ENCODE results near the gene ATP5IF1. TPM values are rescaled to one million over a fixed set of nuclear protein-coding genes. Genes with fewer than 3 reads are reported as not detected.

ATP5IF1 gene
- total RNA-seq, 4 donors from 2014 or later: 100 to 145 (median 118) TPM

DNA sequence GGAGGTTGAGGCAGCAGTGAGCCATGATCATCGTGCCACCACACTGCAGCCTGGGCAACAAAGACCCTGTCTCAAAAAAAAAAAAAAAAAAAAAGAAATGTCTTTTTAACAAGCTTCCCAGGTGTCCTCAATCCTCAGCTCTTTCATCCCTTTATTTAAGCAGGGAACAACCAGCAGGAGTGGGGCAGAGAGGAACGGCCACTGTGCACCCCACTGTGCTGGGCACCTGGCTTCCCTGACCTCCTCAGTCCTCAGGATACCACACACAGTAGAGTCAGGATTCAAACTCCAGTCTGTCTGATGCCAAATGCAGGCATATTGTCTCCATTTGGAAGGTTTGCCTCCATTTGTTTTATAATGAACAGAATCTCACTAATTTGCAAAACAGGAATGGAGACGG, 39.6 kb upstream of the ATP5IF1 start:
- TF ChIP-seq, protein P1, sequence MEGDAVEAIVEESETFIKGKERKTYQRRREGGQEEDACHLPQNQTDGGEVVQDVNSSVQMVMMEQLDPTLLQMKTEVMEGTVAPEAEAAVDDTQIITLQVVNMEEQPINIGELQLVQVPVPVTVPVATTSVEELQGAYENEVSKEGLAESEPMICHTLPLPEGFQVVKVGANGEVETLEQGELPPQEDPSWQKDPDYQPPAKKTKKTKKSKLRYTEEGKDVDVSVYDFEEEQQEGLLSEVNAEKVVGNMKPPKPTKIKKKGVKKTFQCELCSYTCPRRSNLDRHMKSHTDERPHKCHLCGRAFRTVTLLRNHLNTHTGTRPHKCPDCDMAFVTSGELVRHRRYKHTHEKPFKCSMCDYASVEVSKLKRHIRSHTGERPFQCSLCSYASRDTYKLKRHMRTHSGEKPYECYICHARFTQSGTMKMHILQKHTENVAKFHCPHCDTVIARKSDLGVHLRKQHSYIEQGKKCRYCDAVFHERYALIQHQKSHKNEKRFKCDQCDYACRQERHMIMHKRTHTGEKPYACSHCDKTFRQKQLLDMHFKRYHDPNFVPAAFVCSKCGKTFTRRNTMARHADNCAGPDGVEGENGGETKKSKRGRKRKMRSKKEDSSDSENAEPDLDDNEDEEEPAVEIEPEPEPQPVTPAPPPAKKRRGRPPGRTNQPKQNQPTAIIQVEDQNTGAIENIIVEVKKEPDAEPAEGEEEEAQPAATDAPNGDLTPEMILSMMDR (IDR thresholded peaks at IDR 0.05; ENCODE audit: low read depth): no peak

DNA sequence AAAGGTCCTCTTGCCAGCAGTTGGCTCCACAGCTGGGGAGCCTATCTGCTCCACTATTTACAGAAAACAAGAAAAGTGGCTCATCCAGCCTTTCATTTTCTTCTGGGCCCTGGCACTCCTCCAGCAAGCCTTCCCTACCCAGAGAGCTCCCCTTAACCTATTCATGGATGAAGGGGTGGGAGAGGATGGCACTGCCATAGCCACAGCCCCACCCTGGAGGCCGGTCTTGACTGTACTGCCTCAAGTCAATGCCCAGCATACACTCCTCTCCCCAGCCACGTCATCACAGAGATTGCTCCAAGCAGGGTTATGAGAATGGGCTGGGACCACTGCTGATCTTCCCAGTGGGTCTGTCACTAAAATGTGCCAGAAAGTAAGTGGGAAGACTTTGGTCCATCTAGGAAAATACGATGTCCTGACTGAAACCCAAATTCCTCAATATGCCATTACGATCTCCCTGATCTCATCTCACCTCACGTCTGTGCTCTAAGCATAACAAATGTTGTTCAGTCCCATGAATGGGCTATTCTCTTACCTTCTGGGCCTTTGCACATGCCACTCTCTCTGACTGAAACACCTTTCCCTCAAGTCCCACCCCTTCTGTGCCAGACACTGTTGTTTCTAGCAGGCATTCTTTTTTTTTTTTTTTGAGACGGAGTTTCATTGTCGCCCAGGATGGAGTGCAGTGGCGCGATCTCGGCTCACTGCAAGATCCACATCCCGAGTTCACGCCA, 38.1 kb upstream of the ATP5IF1 start:
- TF ChIP-seq, protein P1 (IDR thresholded peaks at IDR 0.05; ENCODE audit: low read depth): no peak

GRCh38 chr1:28199328-28200233, 36.3 kb upstream of the ATP5IF1 start:
- TF ChIP-seq, protein P1 (IDR thresholded peaks at IDR 0.05; ENCODE audit: low read depth): no peak

DNA sequence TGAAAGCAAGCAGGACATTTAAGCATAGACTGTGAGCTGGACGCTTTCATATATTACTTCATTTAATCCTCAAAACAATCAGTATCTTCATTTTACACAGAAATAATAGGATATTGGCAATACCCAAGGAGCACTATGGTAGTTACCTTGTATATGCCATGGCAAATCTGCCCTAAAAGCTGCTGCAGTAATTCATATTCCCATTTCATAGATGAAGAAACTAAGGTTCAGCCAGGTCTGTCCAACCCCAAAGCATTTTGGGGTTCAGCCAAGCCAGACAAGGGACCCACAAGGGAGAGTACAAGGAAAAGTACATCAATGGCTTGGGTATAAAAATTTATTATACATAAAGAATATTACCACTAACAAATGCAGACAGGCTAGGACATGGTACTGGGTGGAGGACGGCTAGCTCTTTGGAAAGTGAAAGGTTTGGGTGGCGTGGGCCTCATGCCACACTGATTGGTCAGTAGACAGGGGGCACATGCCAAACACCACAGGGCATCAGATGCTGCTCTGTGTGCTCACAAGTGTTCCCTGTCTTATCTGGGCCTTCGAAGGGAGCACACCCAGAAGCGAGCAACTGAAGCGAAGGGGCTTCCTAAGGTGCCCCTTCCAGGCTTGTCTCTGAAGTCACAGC, 35.6 kb upstream of the ATP5IF1 start:
- TF ChIP-seq, protein P1 (IDR thresholded peaks at IDR 0.05; ENCODE audit: low read depth): no peak

GRCh38 chr1:28205243-28205642, 30.7 kb upstream of the ATP5IF1 start:
- TF ChIP-seq, protein P1 (IDR thresholded peaks at IDR 0.05; ENCODE audit: low read depth): no peak

DNA sequence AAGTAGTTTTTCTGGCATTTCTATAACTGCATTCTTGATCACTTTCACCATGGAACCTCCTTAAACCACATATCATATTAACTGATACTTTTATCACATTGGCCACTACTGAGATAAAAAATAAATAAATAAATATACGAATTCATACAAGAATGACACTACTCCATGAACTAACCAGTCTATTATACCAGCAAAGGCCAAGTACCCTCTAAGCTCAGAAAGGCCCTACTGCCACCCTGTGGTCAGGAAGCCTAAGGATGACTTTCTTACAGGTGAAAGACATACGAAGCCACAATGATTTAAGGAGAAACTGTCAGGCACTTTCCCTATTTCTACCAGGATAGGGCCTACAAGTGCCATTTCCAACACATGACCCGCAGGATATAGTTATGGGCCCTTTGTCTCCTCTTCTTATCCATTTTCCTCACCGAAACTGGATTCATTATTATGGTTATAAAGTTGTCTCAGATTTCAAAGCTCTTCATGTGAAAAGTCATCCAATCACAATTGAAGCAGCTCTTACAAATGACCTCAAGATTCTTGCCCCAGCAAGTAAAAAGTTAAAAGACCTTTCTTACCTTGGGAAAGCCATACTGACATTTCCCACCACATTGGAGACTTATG, 27.0 kb upstream of the ATP5IF1 start:
- TF ChIP-seq, protein P1 (IDR thresholded peaks at IDR 0.05; ENCODE audit: low read depth): no peak
